NCI-H2171 treated with DMSO at 0.1 percent for 48 hours (cell line): ENCODE measurements around the gene OR9G4.

Experiments used
- DNase-seq: peaks from one replicate; lab custom pipeline; 2025; lab: John Stamatoyannopoulos, UW

Gene OR9G4

GRCh38 chr11:56748597-56748996 lies at the start of gene OR9G4:
Gene OR9G4, minus strand, starts transcription at chr11:56748697. Its CDS starts 4,931 bp downstream, at chr11:56743766.
- DNase-seq: no peak

GRCh38 chr11:56783448-56784041 lies 35.0 kb upstream of the OR9G4 start:
- peak; percentile 57 for DNase-seq

GRCh38 chr11:56782167-56782847 lies 33.8 kb upstream of the OR9G4 start:
- DNase-seq: no peak

- DNase-seq: no peak
These were observed 28.3 kb upstream of the OR9G4 start for GRCh38 chr11:56776809-56777208.

- no peak for DNase-seq
These were observed 16.5 kb upstream of the OR9G4 start for GRCh38 chr11:56764976-56765375.

GRCh38 chr11:56751480-56751879 lies 3.0 kb upstream of the OR9G4 start:
- DNase-seq: no peak

- DNase-seq: no peak
These were observed 1.7 kb upstream of the OR9G4 start for GRCh38 chr11:56750190-56750589.

- DNase-seq: no peak
These were observed 7.6 kb downstream of the OR9G4 start for GRCh38 chr11:56740886-56741285.

- DNase-seq: no peak
These were observed 8.4 kb downstream of the OR9G4 start for GRCh38 chr11:56740107-56740506.

- DNase-seq: no peak
These were observed 28.0 kb downstream of the OR9G4 start for GRCh38 chr11:56720513-56720912.

GRCh38 chr11:56716379-56716854 lies 32.1 kb downstream of the OR9G4 start:
- DNase-seq: no peak

- no peak for DNase-seq
These were observed 34.3 kb downstream of the OR9G4 start for GRCh38 chr11:56714206-56714605.

GRCh38 chr11:56706486-56706885 lies 42.0 kb downstream of the OR9G4 start:
- no peak for DNase-seq

- no peak for DNase-seq
These were observed 42.6 kb downstream of the OR9G4 start for GRCh38 chr11:56705784-56706396.

- no peak for DNase-seq
These were observed 47.5 kb downstream of the OR9G4 start for GRCh38 chr11:56700914-56701485.

GRCh38 chr11:56700242-56700913 lies 48.1 kb downstream of the OR9G4 start:
- no peak for DNase-seq

GRCh38 chr11:56698795-56699194 lies 49.7 kb downstream of the OR9G4 start, which contains the start of gene OR9G1:
Gene OR9G1, plus strand, starts transcription at chr11:56699095. Its CDS starts 1,293 bp downstream, at chr11:56700388.
- no peak for DNase-seq

- no peak for DNase-seq
These were observed 55.1 kb downstream of the OR9G4 start for GRCh38 chr11:56693428-56693827.
